HG03060 (cell line): ENCODE results near the gene TAF13.
"Not testable (repeated sequence)": the region's sequence is repeated elsewhere in the genome, so short reads cannot be mapped to it uniquely, and the experiment has no call there.

Experiments
- ATAC-seq: cut with Tn5 transposase; IDR thresholded peaks from one replicate; pipeline ENCODE4 v1.9.1; 2021; ENCODE audit warnings: low read depth, moderate number of reproducible peaks; ENCODE audit not compliant: unreplicated experiment

The TAF13 gene

GRCh38 chr1:109050228-109050995 is 25.4 kb downstream of the TAF13 start:
- ATAC-seq: no peak

GRCh38 chr1:109048335-109048734 is 27.5 kb downstream of the TAF13 start:
- no peak for ATAC-seq

DNA sequence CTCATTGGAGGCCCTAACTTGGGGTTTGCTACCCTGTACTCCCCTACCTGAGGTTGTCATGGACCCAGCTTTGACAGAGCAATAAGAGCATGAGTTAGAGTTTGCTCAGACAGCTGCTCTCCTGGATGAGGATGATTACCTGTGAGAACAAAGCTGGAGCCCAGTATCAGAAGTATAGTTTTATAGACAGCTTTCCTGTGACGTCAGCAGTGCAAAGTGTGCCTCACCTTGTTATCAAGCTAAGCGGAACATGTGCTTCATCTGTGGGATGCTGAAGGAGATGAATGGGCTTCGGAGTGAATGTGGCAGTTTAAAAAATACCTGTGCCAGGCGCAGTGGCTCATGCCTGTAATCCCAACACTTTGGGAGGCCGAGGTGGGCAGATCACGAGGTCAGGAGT is 28.5 kb downstream of the TAF13 start:
- ATAC-seq: no peak

DNA sequence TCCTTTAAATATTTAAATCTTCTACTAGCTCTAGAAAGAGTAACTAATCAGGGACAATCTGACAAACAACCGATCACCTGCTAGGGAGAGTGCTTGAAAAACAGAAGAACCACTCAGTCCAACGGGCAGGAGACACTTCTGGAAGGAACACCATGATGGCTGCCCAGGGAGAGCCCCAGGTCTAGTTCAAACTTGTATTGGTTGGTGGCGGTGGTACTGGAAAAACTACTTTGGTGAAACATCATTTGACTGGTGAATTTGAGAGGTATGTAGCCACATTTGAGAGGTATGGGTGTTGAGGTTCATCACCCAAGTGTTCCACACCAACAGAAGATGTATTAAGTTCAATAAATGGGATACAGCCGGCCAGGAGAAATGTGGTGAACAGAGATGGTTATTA is 29.1 kb downstream of the TAF13 start:
- ATAC-seq: no peak

DNA sequence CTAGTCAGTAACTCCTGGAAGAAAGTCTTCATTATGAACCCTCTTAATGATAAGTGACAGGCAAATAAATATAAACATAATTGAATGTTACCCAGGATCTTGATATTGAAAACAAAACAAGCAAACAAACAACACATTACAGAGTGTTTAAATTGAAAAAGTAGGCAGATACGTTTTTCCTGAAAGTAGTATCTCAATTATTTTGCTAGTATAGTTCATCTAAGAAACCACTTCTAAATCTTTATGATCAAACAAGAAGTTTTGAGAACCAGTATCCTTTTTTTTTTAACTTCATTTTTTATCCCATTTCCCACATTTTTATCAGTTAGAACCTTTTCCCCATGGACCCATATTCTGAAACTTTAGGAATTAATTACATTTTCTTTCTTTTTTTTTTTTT is 30.2 kb downstream of the TAF13 start:
- ATAC-seq: no peak

DNA sequence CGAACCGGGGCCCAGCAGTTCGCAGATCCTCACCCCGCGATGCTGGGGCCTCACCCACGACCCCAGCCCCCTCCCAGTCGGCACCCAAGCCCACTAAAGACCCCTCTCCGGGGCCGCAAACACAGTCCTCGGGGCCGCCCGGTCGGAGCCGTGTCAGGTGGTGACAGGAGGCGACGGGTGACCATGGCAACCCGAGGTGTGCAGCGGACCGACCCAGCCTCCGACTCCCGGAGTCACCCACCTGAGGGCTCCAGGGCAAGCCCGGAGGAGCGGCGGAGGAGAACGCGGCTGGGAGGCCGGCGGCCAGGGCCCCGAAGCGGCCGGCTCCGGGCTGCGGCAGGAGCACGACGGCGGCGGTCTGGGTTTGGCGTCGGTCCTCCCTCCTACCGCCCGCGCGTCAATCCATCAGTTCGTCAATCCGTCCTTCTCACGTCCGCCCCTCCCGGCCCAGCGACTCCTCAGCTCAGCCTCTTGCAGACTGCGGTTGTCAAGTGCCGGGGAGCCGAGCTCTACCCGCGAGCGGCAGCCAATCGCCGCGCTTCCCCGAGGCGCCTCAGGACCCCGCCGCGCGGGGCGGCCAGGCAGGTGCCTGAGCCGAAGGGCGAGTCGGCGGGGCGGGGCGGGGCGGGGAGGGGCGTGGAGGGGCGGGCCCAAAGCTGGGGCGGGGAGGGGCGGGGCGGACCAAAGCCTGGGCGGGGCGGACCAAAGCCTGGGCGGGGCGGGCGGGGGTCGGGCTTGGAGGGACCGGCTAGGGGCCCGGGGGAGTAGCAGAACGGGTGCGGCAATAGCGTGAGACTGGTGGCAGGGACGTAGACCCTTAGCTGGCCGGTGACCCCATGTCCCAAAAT is 34.0 kb downstream of the TAF13 start, which contains the start of gene WDR47:
TSS of gene WDR47 (minus strand) at position 482 of the 848 bp plus-strand sequence. CDS start 18,590 bp downstream, outside the sequence.
- ATAC-seq: peak; percentile 86

- no peak for ATAC-seq
Observed at GRCh38 chr1:109040989-109041620, 34.7 kb downstream of the TAF13 start.

DNA sequence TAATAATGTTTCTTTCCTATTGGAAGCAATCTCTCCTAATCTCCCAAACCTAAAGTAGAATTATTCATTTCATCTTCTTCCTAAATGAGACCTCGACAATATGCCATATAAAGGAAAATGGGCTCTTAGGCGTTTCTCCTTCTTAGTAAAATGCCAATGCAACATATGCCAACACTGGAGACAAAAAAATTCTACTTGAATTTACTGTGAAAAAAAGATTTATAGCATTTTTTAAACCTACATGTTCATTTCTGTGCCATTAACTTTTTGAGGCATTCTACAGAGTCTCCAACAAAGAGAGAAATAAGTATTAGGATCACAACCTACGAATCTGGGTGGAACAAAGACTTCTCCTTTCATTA is 35.2 kb downstream of the TAF13 start:
- ATAC-seq: no peak

- no peak for ATAC-seq
Observed at GRCh38 chr1:109034382-109034781, 41.4 kb downstream of the TAF13 start.

DNA sequence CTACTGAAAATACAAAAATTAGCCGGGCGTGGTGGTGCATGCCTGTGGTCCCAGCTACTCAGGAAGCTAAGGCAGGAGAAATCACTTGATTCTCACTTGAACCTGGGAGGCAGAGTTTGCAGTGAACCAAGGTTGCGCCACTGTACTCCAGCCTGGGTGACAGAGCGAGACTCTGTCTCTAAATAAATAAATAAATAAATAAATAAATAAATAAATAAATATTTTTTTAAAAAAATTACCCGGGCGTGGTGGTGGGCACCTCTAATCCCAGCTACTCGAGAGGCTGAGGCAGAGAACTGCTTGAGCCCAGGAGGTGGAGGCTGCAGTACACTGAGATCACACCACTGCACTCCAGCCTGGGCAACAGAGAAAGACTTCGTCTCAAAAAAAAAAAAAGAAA is 46.3 kb downstream of the TAF13 start:
- ATAC-seq: not testable (repeated sequence)

GRCh38 chr1:109027841-109028240 is 48.0 kb downstream of the TAF13 start:
- no peak for ATAC-seq

DNA sequence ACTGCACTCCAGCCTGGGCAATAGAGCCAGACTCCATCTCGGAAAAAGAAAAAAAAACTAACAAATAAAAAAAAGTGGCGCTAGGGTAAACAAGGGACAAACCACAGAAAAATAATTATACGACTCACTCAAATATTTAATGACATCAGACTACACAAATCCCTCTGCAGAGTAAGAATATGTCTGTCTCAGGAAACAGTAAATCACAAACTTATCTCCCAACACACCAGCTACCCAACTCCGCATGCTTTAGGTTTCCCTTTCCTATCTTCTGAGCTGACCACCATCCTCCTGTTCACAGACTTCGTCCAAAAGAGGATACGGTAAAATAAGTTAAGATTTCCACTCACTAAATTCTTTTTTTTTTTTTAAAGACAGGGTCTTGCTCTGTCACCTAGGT is 50.1 kb downstream of the TAF13 start:
- ATAC-seq: no peak

GRCh38 chr1:109024646-109025045 is 51.2 kb downstream of the TAF13 start:
- no peak for ATAC-seq

DNA sequence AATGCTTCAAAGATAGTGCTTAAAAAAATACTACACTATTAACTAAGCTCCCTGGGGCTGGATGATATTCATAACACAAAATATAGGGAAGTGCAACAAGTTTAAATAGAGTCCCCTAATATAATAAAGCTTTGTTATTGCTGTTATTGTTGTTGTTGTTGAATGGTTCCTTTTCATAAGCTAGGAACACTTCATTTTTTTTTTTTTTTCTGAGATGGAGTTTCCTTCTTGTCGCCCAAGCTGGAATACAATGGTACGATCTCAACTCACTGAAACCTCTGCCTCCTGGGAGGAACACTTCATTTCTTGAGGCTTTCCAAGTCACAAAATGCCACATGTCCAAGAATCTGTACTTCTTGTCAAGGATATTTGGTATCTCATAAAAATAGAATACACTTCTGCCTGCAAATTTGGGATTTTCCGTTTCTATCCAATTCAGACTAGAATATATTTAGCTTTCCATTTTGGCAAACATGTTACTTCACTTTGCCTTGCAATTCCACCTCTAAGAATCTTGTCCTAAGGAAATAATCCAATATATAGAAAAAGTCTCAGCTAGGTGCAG is 55.0 kb downstream of the TAF13 start:
- no peak for ATAC-seq

GRCh38 chr1:109017719-109018118 is 58.1 kb downstream of the TAF13 start:
- not testable (repeated sequence) for ATAC-seq

DNA sequence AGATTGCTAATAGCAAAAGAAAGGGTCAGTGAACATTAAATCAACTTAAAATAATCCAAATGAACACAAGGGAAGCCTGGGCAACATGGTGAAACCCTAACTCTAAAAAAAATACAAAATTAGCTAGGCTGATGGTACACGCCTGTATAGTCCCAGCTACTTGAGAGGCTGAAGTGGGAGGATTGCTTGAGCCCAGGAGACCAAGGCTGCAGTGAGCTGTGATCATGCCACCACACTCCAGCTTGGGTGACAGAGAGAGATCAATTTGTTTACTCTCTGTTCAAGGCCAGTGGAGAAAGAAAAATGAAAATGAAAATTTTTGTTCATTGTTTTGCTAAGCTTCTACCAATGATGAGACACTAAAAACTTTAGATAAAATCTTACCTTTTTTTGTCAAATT is 58.7 kb downstream of the TAF13 start:
- ATAC-seq: no peak
